K562 (cell line): ENCODE results near the gene SMARCA4. TPM values are rescaled to one million over a fixed set of nuclear protein-coding genes. Genes with fewer than 3 reads are reported as not detected.
A peak's percentile ranks its signal among the peaks of the same experiment; 100 is the strongest.

Experiments
- ARID4B ChIP-seq: sonication (generic); formaldehyde crosslinking; IDR thresholded peaks from 2 replicates; pipeline ENCODE4 v1.8.0; 2022; ENCODE audit warnings: mild to moderate bottlenecking, missing genetic modification reagents
- CEBPZ ChIP-seq: fragments of 150-350 bp; IDR thresholded peaks from 2 replicates; pipeline ENCODE4 v1.6.1; 2014; ENCODE audit warnings: low read depth, mild to moderate bottlenecking, low read length, borderline replicate concordance
- E2F8 ChIP-seq: fragments of 450-650 bp; IDR thresholded peaks from 2 replicates; pipeline ENCODE4 v1.7.1; 2018; ENCODE audit warnings: mild to moderate bottlenecking, low read depth; ENCODE audit not compliant: partially characterized antibody
- ELF2 ChIP-seq: fragments of 250-450 bp; sonication (Bioruptor Pico); IDR thresholded peaks from 2 replicates; pipeline ENCODE4 v1.5.0; 2021; ENCODE audit warnings: mild to moderate bottlenecking
- EWSR1 ChIP-seq: fragments of 450-650 bp; IDR thresholded peaks from 2 replicates; pipeline ENCODE4 v1.6.1; 2018; ENCODE audit warnings: borderline replicate concordance, mild to moderate bottlenecking, low read depth, moderate library complexity; ENCODE audit not compliant: partially characterized antibody
- HNRNPK ChIP-seq: fragments of 200-400 bp; formaldehyde crosslinking; IDR thresholded peaks from one replicate; pipeline ENCODE4 v1.6.1; 2018; ENCODE audit warnings: mild to moderate bottlenecking, low read depth, low read length; ENCODE audit not compliant: poor library complexity, severe bottlenecking
- MCM7 ChIP-seq, 2 experiments: fragments of 450-650 bp; IDR thresholded peaks; 2 replicates each; pipeline ENCODE4 v1.6.1; 2016 to 2018
- NONO ChIP-seq, 2 experiments: fragments of 200-400 bp in 1 of 2; fragments of 450-650 bp in 1 of 2; formaldehyde crosslinking in 1 of 2; IDR thresholded peaks; 2 replicates each; pipeline ENCODE4 v1.6.1; 2017; ENCODE audit warnings: low read depth in 2 of 2, mild to moderate bottlenecking in 2 of 2, moderate library complexity in 2 of 2, low read length in 1 of 2
- NR0B1 ChIP-seq: fragments of 450-650 bp; IDR thresholded peaks from one replicate; pipeline ENCODE4 v1.6.1; 2018; ENCODE audit warnings: mild to moderate bottlenecking, moderate library complexity; ENCODE audit not compliant: partially characterized antibody
- NR3C1 ChIP-seq: sonication (generic); formaldehyde crosslinking; IDR thresholded peaks from 2 replicates; pipeline ENCODE4 v1.8.1; 2022; ENCODE audit warnings: missing genetic modification reagents
- POLR2B ChIP-seq: fragments of 450-650 bp; IDR thresholded peaks from 2 replicates; pipeline ENCODE4 v1.6.1; 2018; ENCODE audit warnings: low read depth; ENCODE audit not compliant: partially characterized antibody
- TBL1XR1 ChIP-seq, 2 experiments: IDR thresholded peaks; 2 replicates each; pipeline ENCODE4 v1.6.1; 2012; ENCODE audit warnings: improper control_type of control experiment in 2 of 2, low read length in 2 of 2, mild to moderate bottlenecking in 1 of 2
- ZNF140 ChIP-seq: fragments of 250-450 bp; sonication (Bioruptor Pico); IDR thresholded peaks from 2 replicates; pipeline ENCODE4 v1.8.0; 2021; ENCODE audit warnings: moderate library complexity, mild to moderate bottlenecking, inconsistent platforms
- ZNF232 ChIP-seq: sonication (generic); formaldehyde crosslinking; IDR thresholded peaks from 2 replicates; pipeline ENCODE4 v1.8.0; 2022; ENCODE audit warnings: mild to moderate bottlenecking, missing genetic modification reagents
- ZNF507 ChIP-seq: conservative IDR thresholded peaks from 2 replicates; pipeline ENCODE4 v1.6.1; 2017; ENCODE audit warnings: missing genetic modification characterization, missing compliant biosample characterization
- polyA plus RNA-seq, 8 experiments: library from polyadenylated mRNA; depleted of rRNA in 4 of 8; stranded (reverse) in 5 of 8; unstranded in 3 of 8; fragments of >200 nt; fragmentation: Nextera tagmentation in 2 of 8; fragmentation: Illumina TruSeq in 1 of 8; extraction: Ambion mirVana in 2 of 8; extraction: Trizol in 1 of 8; gene quantifications; 2 replicates each; pipeline versions ENCODE4 v1.2.1 to v1.2.3, GENCODE V29; 2011 to 2014; ENCODE audit warnings: inconsistent platforms in 1 of 8, missing spikeins in 1 of 8
- total RNA-seq, 7 experiments: library from RNA; depleted of rRNA in 6 of 7; stranded (reverse); fragments of >200 nt in 6 of 7; fragmentation: Illumina TruSeq in 2 of 7; extraction: Trizol in 2 of 7; gene quantifications; 2 replicates each; pipeline versions ENCODE4 v1.2.1 to v1.2.3, GENCODE V29; 2011 to 2021; ENCODE audit warnings: low replicate concordance in 1 of 7

SMARCA4 gene
- total and polyA plus RNA-seq, 9 of the 15 experiments (the other 6 are each of a cell fraction or from before 2014, with no cell fraction given) = 19.3 to 207 (median 52.1) TPM

GRCh38 chr19:10935371-10936059 is 25.3 kb upstream of the SMARCA4 start (continued):
- no peak for TF ChIP-seq CEBPZ
- TF ChIP-seq ZNF232 (CRISPR knock-in tag) = no peak
- no peak for TF ChIP-seq NR0B1
- TF ChIP-seq NONO (IDR thresholded peaks at IDR 0.05; ENCODE audit: low read depth in 2 of 2, low read length in 1 of 2) = no peak
- TF ChIP-seq EWSR1 = no peak
- no peak for TF ChIP-seq ELF2 (CRISPR knock-in tag)
- no peak for TF ChIP-seq POLR2B
- TF ChIP-seq TBL1XR1 (IDR thresholded peaks at IDR 0.05; ENCODE audit: low read length in 2 of 2) = no peak
- no peak for TF ChIP-seq ZNF140 (CRISPR knock-in tag)
- no peak for TF ChIP-seq ZNF507 (tag)
- peak; percentile 43; the same call in 1 of the 2 replicates for TF ChIP-seq ARID4B
- TF ChIP-seq MCM7 (IDR thresholded peaks at IDR 0.05) = no peak
- no peak for TF ChIP-seq NR3C1
- no peak for TF ChIP-seq E2F8
- TF ChIP-seq HNRNPK = no peak
